D721Med (cell line): ENCODE measurements around the gene KIN.
"Not testable (repeated sequence)": the region's sequence is repeated elsewhere in the genome, so short reads cannot be mapped to it uniquely, and the experiment has no call there.

ENCODE experiments used
- DNase-seq: peaks from one replicate; pipeline ENCODE4 v3.0.0; 2011; ENCODE audit warnings: low spot score; ENCODE audit not compliant: insufficient read length
- FAIRE-seq: peaks from 2 replicates; lab custom pipeline; 2011; peaks lifted over from hg19 to GRCh38; lab: Jason Lieb, UNC
- CTCF ChIP-seq: IDR thresholded peaks from 2 replicates; pipeline ENCODE4 v1.5.1; 2012; ENCODE audit warnings: mild to moderate bottlenecking, control low read depth; ENCODE audit not compliant: insufficient read depth; ENCODE audit errors: missing control alignments

Gene KIN

GRCh38 chr10:7826971-7827370, 39.2 kb upstream of the KIN start:
- DNase-seq (no peak), FAIRE-seq (no peak)
- no peak for TF ChIP-seq CTCF

- FAIRE-seq (no peak), DNase-seq (no peak)
- no peak for TF ChIP-seq CTCF
Measured at GRCh38 chr10:7824251-7824650, 36.5 kb upstream of the KIN start.

- no peak for DNase-seq
- peak; percentile 19 for TF ChIP-seq CTCF
- no peak for FAIRE-seq
Measured at GRCh38 chr10:7819121-7819460, 31.3 kb upstream of the KIN start.

GRCh38 chr10:7818295-7819120, 30.7 kb upstream of the KIN start, which contains the start of gene TAF3:
Gene TAF3 (plus strand): TSS chr10:7818505. CDS start chr10:7818710, 205 bp downstream.
- TF ChIP-seq CTCF: no peak
- DNase-seq: peak; percentile 55

GRCh38 chr10:7817984-7818294, 30.1 kb upstream of the KIN start:
- TF ChIP-seq CTCF: no peak
- no peak for FAIRE-seq
- no peak for DNase-seq

More at GRCh38 chr10:7818295-7819120, 30.7 kb upstream of the KIN start, which contains the start of gene TAF3:
- no peak for FAIRE-seq

- no peak for TF ChIP-seq CTCF
- DNase-seq: no peak
- no peak for FAIRE-seq
Measured at GRCh38 chr10:7817576-7817975, 29.8 kb upstream of the KIN start.

- FAIRE-seq (no peak), DNase-seq (no peak)
- TF ChIP-seq CTCF: no peak
Measured at GRCh38 chr10:7813481-7813880, 25.7 kb upstream of the KIN start.

GRCh38 chr10:7811743-7812142, 23.9 kb upstream of the KIN start:
- FAIRE-seq, DNase-seq: not testable (repeated sequence)
